Measurements from ENCODE around the gene COPS3. TPM values are rescaled to one million over a fixed set of nuclear protein-coding genes. Genes with fewer than 3 reads are reported as not detected.

COPS3 gene
- total and polyA plus RNA-seq, 10 donors = 29.9 to 58.9 (median 44.5) TPM

DNA sequence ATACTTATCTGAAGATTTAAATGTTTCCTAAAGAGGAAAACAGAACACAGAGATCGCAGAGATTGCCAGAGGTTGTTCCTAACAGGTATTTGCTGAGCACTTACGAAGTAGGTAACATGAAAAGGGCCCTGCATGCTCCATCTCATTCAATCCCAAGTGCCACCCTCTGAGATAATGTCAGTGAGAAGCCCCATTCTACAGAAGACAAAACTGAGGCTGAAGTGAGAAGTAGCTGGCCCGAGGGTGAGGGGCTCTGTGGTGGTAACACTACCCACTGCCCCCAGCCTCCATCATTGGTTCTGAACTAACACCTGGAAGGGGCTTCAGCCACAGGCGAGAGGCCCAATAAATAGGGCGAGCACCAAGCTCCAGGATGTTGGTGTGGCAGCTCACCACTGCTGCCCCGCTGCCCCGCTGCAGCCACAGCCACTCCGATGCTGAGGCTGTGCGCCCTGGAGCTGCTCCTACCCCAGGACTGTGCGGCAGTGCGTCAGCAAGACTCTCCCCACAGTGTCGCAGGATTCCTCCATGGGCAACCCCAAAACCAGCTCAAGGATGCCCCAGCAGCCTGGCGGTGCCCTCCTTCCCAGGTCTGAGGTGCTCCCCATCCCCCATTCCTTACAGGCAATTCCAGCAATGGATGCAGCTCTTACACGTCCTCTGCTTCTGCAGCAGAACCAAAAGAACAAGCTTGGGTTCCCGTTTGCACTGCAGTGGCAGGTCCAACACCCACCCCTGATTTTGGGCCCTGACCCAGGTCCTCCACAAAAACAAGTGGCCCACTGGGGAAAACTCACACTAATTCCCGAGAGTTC lies 54.4 kb downstream of the COPS3 start:
- peak; percentile 48 for DNase-seq
- WGBS, 5 donors = 93 to 96% (median 95%) methylated on average over 9 to 16 of the region's 16 CpGs
- Histone ChIP-seq H3K36me3 (peaks cover 4 to 100% (median 100%) of the 10 kb centered on the region in 6 donors), H3K4me1 (peaks cover 0 to 37% (median 15%) of the 10 kb centered on the region in 6 donors), H3K27me3 (replicated peaks in 1 of 7) (no peaks in the 10 kb centered on the region), H3K9me3 (no peaks in the 10 kb centered on the region), H3K27ac (no peak overlapping the region), H3K4me3 (no peak overlapping the region)
- intact Hi-C loops (cut with DNase I; ENCODE audit: low total_unique reads) = no loop called here
- TF ChIP-seq POLR2AphosphoS5 (IDR thresholded peaks at IDR 0.05) = peak in 1 of 3 donors; percentile 24
- no peak for TF ChIP-seq POLR2A (IDR thresholded peaks at IDR 0.05)

DNA sequence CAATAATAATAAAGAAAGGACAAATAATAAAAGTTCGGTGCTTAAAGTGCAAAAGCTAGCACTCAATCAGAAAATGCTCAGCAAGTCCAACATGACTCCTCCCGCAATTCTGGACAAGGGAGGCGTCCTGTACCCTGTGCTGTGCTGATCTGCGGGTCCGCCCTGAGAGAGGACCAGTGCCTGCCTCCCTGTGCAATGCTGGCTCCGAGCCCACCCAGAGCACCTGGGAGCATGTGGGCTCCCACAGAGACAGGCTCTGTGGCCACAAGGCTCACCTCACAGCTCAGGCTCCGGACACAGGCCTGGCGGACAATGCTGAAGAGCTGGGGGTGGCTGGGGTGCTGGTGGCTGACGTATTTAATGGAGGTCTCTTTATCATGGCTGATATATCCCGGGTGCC lies 55.1 kb downstream of the COPS3 start:
- intact Hi-C loops (cut with DNase I; ENCODE audit: low total_unique reads) = no loop called here
- Histone ChIP-seq H3K4me3 (no peak overlapping the region), H3K27ac (no peak overlapping the region), H3K9me3 (no peaks in the 10 kb centered on the region), H3K4me1 (peaks cover 0 to 30% (median 14%) of the 10 kb centered on the region in 6 donors), H3K36me3 (peaks cover 4 to 100% (median 100%) of the 10 kb centered on the region in 6 donors), H3K27me3 (replicated peaks in 1 of 7) (no peaks in the 10 kb centered on the region)
- peak in 1 of 3 donors; percentile 26 for TF ChIP-seq POLR2AphosphoS5 (IDR thresholded peaks at IDR 0.05)
- TF ChIP-seq POLR2A (IDR thresholded peaks at IDR 0.05) = no peak
- TF ChIP-seq, protein P1, sequence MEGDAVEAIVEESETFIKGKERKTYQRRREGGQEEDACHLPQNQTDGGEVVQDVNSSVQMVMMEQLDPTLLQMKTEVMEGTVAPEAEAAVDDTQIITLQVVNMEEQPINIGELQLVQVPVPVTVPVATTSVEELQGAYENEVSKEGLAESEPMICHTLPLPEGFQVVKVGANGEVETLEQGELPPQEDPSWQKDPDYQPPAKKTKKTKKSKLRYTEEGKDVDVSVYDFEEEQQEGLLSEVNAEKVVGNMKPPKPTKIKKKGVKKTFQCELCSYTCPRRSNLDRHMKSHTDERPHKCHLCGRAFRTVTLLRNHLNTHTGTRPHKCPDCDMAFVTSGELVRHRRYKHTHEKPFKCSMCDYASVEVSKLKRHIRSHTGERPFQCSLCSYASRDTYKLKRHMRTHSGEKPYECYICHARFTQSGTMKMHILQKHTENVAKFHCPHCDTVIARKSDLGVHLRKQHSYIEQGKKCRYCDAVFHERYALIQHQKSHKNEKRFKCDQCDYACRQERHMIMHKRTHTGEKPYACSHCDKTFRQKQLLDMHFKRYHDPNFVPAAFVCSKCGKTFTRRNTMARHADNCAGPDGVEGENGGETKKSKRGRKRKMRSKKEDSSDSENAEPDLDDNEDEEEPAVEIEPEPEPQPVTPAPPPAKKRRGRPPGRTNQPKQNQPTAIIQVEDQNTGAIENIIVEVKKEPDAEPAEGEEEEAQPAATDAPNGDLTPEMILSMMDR (IDR thresholded peaks at IDR 0.05 in 8 of 11, conservative IDR thresholded peaks at IDR 0.05 in 3 of 11) = no peak
- WGBS, 5 donors = 91 to 98% (median 93%) methylated on average over 10 of the region's 10 CpGs
- DNase-seq = peak; percentile 54

DNA sequence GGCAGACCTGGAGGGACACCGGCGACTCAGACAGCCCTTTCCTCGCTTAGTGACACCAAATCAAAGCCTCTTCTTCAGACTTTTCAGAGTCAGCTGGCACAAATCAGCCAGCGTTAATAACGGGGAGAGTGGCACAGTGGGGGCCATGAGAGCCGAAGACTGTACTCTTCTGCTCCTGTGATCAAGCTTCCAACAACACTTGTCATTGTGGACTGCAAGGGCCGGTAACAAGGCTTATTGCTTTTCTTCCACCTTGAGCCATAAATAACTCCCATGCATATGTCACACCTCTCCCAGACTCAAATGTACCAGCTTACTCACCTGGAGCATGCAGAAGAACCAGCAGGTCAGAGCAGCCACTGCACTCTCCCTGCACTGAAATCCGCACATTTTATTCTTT lies 56.9 kb downstream of the COPS3 start:
- DNase-seq = no peak
- intact Hi-C loops (cut with DNase I; ENCODE audit: low total_unique reads) = no loop called here
- no peaks in the 10 kb centered on the region for H3K27me3 ChIP-seq (replicated peaks in 1 of 7)
- no peak overlapping the region for H3K27ac ChIP-seq
- WGBS, 5 donors = 81 to 91% (median 90%) methylated on average over 8 of the region's 8 CpGs
- TF ChIP-seq POLR2A (IDR thresholded peaks at IDR 0.05) = no peak
- TF ChIP-seq POLR2AphosphoS5 (IDR thresholded peaks at IDR 0.05) = no peak
- TF ChIP-seq, protein P1 (IDR thresholded peaks at IDR 0.05 in 8 of 11, conservative IDR thresholded peaks at IDR 0.05 in 3 of 11) = no peak
- H3K36me3 ChIP-seq = peaks cover 4 to 100% (median 100%) of the 10 kb centered on the region in 6 donors
- no peaks in the 10 kb centered on the region for H3K9me3 ChIP-seq
- peaks cover 0 to 12% (median 7%) of the 10 kb centered on the region in 6 donors for H3K4me1 ChIP-seq
- H3K4me3 ChIP-seq = no peak overlapping the region

DNA sequence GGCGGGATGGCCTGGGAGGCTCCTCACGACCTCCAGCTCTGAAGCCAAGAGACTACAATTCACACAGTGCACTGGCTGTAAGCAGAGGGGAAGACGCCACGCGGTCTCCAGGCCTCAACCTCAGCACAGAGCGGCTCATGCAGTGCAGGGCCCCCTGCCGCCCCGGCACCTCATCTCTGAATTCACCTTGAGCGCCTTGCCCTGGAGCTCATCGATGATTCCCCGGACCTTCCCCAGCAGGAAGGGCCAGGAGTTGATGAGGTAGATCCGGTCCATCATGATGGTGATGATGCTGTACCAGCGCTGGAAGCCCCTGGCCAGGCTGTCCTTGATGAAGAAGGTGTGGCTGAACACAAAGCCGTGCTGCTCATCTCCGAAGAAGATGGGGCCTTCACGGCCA lies 57.3 kb downstream of the COPS3 start:
- TF ChIP-seq POLR2AphosphoS5 (IDR thresholded peaks at IDR 0.05) = peak in 1 of 3 donors; percentile 39
- no peak for TF ChIP-seq POLR2A (IDR thresholded peaks at IDR 0.05)
- Histone ChIP-seq H3K4me3 (no peak overlapping the region), H3K9me3 (no peaks in the 10 kb centered on the region), H3K27me3 (replicated peaks in 1 of 7) (no peaks in the 10 kb centered on the region), H3K4me1 (peaks cover 0 to 8% (median 4%) of the 10 kb centered on the region in 6 donors), H3K36me3 (peaks cover 7 to 100% (median 100%) of the 10 kb centered on the region in 6 donors), H3K27ac (no peak overlapping the region)
- intact Hi-C loops (cut with DNase I; ENCODE audit: low total_unique reads) = no loop called here
- peak; percentile 51 for DNase-seq
- WGBS, 5 donors = 92 to 97% (median 95%) methylated on average over 12 to 16 of the region's 16 CpGs

DNA sequence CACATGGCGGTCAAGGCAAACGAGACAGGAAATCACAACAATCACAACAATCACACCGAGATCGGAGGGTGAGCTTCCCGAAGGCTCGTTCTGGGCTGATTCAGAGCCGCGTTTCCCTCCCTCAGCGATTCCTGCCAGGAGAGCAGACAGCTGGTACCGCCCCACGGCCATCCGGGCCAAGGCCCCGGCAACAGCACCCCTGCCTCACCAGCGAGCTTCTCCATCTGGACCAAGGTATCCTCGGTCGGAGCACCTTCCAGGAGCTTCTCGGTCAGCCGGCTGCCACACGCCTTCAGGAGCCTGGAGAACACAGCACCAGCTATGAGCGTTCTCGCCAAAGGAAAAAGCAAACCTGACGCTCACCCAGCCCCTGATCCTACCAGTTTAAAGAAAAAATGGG lies 59.7 kb downstream of the COPS3 start:
- Histone ChIP-seq H3K9me3 (no peaks in the 10 kb centered on the region), H3K4me3 (no peak overlapping the region), H3K4me1 (no peaks in the 10 kb centered on the region), H3K27me3 (replicated peaks in 1 of 7) (no peaks in the 10 kb centered on the region), H3K36me3 (peaks cover 13 to 100% (median 100%) of the 10 kb centered on the region in 6 donors), H3K27ac (no peak overlapping the region)
- WGBS, 5 donors = 94 to 97% (median 95%) methylated on average over 22 of the region's 22 CpGs
- peak; percentile 66 for DNase-seq
- intact Hi-C loops (cut with DNase I; ENCODE audit: low total_unique reads) = no loop called here
- no peak for TF ChIP-seq POLR2AphosphoS5 (IDR thresholded peaks at IDR 0.05)
- TF ChIP-seq POLR2A (IDR thresholded peaks at IDR 0.05) = no peak
- TF ChIP-seq, protein P1 (IDR thresholded peaks at IDR 0.05 in 8 of 11, conservative IDR thresholded peaks at IDR 0.05 in 3 of 11) = no peak
